ENCODE results near the gene KRT83. TPM values are rescaled to one million over a fixed set of nuclear protein-coding genes. Genes with fewer than 3 reads are reported as not detected.

The KRT83 gene
- total RNA-seq, 2 donors from 2014 or later = not detected

- Histone ChIP-seq H3K36me3 (no peaks in the 10 kb centered on the region), H3K4me3 (no peak overlapping the region), H3K4me1 (no peaks in the 10 kb centered on the region), H3K27me3 (no peaks in the 10 kb centered on the region), H3K9me3 (peaks cover 0 to 23% of the 10 kb centered on the region in 2 donors), H3K27ac (no peak overlapping the region)
- TF ChIP-seq, protein P1, sequence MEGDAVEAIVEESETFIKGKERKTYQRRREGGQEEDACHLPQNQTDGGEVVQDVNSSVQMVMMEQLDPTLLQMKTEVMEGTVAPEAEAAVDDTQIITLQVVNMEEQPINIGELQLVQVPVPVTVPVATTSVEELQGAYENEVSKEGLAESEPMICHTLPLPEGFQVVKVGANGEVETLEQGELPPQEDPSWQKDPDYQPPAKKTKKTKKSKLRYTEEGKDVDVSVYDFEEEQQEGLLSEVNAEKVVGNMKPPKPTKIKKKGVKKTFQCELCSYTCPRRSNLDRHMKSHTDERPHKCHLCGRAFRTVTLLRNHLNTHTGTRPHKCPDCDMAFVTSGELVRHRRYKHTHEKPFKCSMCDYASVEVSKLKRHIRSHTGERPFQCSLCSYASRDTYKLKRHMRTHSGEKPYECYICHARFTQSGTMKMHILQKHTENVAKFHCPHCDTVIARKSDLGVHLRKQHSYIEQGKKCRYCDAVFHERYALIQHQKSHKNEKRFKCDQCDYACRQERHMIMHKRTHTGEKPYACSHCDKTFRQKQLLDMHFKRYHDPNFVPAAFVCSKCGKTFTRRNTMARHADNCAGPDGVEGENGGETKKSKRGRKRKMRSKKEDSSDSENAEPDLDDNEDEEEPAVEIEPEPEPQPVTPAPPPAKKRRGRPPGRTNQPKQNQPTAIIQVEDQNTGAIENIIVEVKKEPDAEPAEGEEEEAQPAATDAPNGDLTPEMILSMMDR (IDR thresholded peaks at IDR 0.05) = no peak
- DNase-seq (ENCODE audit: low spot score) = no peak
Measured at GRCh38 chr12:52335598-52336262, 14.5 kb upstream of the KRT83 start.

DNA sequence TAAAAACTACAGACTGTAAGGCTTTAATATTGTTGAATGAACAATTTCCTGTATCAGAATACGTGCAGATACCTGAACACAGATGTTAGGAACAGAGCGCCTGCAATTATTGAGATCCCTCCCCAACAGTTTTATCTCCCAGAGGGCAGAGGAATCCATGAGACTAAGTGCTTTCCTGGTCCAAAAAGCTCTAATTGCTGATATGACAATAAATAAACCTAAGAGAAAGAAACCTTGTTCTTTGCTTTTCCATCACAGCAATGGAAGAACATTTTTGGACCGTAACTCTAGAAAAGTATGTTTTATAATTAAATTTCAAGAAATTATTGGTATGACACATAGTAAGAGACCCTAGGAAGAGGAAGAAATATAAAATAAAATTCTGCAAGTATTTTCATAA is 13.0 kb upstream of the KRT83 start:
- Histone ChIP-seq H3K36me3 (no peaks in the 10 kb centered on the region), H3K4me1 (no peaks in the 10 kb centered on the region), H3K27ac (no peak overlapping the region), H3K9me3 (peaks cover 0 to 23% of the 10 kb centered on the region in 2 donors), H3K27me3 (no peaks in the 10 kb centered on the region), H3K4me3 (no peak overlapping the region)
- TF ChIP-seq, protein P1 (IDR thresholded peaks at IDR 0.05) = no peak
- no peak for DNase-seq (ENCODE audit: low spot score)

DNA sequence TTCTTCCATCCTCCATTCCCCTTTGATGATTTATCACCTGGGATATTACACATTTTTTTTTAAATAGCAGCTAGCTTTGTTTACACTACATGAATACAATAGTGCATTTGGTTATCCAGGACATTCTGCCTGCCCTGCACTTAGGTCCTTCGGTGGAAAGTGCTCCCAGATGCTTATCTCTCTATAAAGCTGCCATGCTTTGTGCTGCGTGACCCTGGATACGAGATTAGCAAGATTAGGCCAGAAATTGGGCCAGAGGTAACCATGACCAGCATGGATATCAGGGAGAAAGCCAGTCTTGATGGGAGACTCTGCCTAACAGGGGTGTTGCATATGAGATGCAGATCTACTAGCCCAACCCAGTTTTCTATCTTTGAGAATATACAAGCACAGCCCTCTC is 12.1 kb upstream of the KRT83 start:
- no peaks in the 10 kb centered on the region for H3K36me3 ChIP-seq
- no peak overlapping the region for H3K27ac ChIP-seq
- TF ChIP-seq, protein P1 (IDR thresholded peaks at IDR 0.05) = no peak
- DNase-seq (ENCODE audit: low spot score) = no peak
- no peak overlapping the region for H3K4me3 ChIP-seq
- no peaks in the 10 kb centered on the region for H3K4me1 ChIP-seq
- no peaks in the 10 kb centered on the region for H3K27me3 ChIP-seq
- H3K9me3 ChIP-seq = peaks cover 0 to 23% of the 10 kb centered on the region in 2 donors

DNA sequence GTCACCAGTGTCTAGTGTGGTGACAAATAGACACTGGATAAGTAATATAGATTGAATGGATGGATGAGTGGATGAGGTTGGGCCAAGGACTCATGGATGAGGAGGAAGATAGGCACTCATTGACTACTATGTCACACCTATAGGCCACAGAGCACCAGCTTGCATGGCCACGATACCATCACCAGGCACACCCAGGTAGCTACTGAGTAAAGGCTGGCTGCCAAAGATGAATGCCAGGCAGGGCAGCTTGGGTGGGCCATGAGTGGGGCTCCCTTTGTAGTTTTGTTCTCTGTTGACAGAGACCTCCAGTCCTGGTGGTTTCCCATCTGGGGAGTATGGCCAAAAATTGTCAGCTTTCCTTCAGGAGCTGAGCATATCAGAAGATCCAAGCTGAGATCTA is 11.2 kb upstream of the KRT83 start:
- Histone ChIP-seq H3K27me3 (no peaks in the 10 kb centered on the region), H3K9me3 (peaks cover 0 to 19% of the 10 kb centered on the region in 2 donors), H3K36me3 (no peaks in the 10 kb centered on the region), H3K4me1 (no peaks in the 10 kb centered on the region), H3K27ac (no peak overlapping the region), H3K4me3 (no peak overlapping the region)
- no peak for DNase-seq (ENCODE audit: low spot score)
- TF ChIP-seq, protein P1 (IDR thresholded peaks at IDR 0.05) = no peak

DNA sequence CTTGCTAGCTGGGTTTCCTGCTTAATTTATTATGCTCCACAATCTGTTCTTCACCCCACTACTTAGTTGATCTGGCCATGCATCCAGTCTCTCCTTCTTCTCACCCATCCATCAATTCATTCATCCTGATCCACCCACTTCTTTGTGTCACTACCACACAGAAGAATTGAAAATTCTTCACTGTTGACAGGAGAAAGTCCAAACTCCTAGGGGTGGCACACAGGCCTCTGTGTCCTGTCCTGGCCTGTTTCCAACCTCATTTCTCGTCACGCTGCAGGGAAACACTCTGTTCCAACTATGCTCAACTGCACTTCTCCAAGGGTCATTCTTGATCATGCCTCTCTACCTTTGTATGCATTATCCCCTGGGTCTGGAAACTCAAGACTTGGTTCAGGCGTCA is 10.6 kb upstream of the KRT83 start:
- H3K9me3 ChIP-seq = peaks cover 0 to 13% of the 10 kb centered on the region in 2 donors
- H3K27ac ChIP-seq = no peak overlapping the region
- H3K4me1 ChIP-seq = no peaks in the 10 kb centered on the region
- TF ChIP-seq, protein P1 (IDR thresholded peaks at IDR 0.05) = no peak
- H3K4me3 ChIP-seq = no peak overlapping the region
- H3K27me3 ChIP-seq = no peaks in the 10 kb centered on the region
- DNase-seq (ENCODE audit: low spot score) = no peak
- no peaks in the 10 kb centered on the region for H3K36me3 ChIP-seq

DNA sequence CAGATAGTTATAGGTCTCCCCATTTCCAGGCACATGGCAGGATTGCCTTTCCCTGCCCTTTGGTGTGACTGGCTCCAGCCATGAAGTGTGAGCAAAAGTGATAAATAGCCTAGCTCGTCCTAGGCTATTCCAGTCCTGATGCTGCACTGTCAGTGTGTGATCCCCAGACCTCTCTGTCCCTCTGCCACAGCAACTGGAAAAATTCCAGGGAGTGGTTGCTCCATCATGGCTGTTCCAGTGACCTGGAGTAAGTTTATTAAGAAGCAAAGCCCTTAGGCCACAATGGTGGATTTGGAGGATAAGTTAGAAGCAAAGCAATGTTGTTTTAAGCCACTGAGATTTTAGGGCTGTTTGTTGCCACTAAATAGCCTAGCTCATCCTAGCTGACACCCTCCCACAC is 9.8 kb upstream of the KRT83 start:
- Histone ChIP-seq H3K4me1 (no peaks in the 10 kb centered on the region), H3K27me3 (no peaks in the 10 kb centered on the region)
- TF ChIP-seq, protein P1 (IDR thresholded peaks at IDR 0.05) = no peak

More for the DNA sequence above, 9.8 kb upstream of the KRT83 start:
- Histone ChIP-seq H3K36me3 (no peaks in the 10 kb centered on the region), H3K9me3 (peaks cover 0 to 7% of the 10 kb centered on the region in 2 donors), H3K27ac (no peak overlapping the region), H3K4me3 (no peak overlapping the region)
- DNase-seq (ENCODE audit: low spot score) = no peak
